ENCODE results near the gene COL9A3.
"Not testable (repeated sequence)": the region's sequence is repeated elsewhere in the genome, so short reads cannot be mapped to it uniquely, and the experiment has no call there.

The COL9A3 gene

DNA sequence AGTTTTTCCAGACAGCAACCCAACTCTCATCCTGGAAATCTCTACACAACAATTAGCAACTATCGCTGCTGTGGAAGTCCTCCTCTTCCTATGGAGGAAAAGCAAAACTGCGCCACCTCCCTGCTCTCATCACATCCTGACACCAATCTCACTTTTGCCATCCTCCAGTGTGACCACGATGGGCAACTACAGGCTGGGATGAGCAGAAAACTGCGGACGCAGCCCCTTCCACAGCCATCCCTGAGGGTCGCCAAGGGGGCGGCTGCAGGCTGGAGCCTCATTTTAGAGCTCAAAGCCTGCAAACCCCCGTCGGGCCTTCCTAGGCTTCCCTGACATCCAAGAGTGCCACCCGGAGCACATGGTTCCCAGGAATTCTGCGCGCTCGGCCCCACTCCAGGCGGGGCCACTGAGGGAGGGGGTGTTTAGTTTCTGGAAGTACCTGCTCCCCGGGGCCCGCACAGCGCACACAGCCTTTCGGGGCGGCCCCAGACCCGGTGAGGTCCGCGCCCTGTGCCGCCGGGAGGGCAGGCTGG is 43.6 kb downstream of the COL9A3 start:
- FAIRE-seq, result no peak

DNA sequence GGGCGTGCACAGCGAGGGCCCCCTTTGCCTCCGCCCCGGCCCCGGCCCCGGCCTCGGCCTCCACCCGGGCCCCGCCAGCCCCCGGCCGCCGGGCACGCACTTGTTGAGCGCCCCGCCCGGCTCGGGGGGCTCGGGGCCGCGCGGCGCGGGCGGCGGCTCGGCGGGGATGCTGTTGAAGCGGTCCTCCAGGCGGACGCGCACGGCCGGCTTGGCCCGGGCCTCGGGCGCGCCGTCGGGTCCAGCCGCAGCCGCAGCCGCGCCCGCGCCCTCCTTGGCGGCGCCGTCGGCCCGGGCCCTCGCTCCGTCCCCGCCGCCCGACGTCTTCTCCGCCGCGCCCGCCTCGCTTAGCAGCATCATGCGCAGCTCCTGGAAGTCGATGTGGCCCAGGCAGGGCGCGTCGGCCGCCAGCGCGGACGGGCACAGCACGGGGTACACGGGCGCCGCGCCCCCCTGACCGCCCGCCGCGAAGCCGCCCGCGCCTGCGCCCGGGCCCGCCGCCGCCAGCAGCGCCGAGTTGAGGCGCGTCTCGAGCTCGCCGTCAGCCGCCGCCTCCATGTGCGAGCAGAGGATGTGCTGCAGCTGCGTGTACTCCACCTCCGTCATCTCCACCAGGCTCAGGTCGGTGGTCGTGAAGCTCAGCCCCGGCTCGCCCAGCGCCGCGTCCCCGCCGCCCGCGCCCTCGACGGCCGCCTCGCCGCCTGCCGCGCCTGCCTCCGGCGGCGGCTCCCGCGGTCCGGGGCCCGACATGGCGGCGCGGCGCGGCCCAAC is 44.3 kb downstream of the COL9A3 start:
- no peak for FAIRE-seq

DNA sequence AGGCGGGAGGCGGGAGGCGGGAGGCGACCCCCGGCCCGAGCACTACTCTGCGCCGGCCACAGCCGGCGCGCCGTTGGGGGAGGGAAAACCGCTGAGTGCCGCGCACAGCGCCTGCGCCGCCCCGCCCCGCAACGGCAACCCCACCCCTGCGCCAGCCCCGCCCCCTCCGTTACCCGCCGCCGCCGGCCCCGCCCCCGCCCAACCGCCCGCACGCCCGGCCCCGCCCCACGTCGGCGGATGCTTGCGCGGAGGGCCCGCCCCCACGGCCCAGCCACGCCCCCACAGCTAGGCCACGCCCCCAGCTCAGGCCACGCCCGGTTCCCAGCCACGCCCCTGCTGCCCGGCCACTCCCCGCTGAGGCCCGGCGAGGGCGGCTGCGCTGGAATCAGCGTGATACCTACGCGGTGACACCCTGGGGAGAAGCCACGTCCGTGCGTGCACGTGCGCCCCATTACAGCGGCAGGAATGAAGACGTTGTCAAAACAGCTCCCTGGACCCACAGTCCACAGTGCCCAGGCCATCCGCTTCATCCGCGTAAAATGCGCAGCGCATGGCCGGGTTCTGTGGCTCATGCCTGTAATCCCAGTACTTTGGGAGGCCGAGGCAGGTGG is 45.0 kb downstream of the COL9A3 start, which contains the start of gene TCFL5:
TSS of gene TCFL5 (minus strand) at position 97 of the 611 bp plus-strand sequence. CDS start 152 bp downstream, outside the sequence.
- FAIRE-seq, result no peak

DNA sequence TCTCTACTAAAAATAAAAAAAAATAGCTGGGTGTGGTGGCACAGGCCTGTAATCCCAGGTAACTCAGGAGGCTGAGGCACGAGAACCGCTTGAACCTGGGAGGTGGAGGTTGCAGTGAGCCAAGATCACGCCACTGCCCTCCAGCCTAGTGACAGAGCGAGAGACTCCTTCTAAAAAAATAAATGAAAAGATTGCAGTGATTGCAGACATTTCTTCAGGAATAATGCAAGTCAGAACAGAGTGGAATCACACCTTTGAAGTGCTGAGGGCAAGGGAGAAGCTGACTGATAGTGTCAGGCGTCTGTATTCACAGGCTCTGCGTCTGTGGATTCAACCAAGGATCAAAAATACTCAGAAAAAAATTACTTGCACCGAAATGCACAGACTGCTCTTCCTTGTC is 47.4 kb downstream of the COL9A3 start:
- no peak for FAIRE-seq

DNA sequence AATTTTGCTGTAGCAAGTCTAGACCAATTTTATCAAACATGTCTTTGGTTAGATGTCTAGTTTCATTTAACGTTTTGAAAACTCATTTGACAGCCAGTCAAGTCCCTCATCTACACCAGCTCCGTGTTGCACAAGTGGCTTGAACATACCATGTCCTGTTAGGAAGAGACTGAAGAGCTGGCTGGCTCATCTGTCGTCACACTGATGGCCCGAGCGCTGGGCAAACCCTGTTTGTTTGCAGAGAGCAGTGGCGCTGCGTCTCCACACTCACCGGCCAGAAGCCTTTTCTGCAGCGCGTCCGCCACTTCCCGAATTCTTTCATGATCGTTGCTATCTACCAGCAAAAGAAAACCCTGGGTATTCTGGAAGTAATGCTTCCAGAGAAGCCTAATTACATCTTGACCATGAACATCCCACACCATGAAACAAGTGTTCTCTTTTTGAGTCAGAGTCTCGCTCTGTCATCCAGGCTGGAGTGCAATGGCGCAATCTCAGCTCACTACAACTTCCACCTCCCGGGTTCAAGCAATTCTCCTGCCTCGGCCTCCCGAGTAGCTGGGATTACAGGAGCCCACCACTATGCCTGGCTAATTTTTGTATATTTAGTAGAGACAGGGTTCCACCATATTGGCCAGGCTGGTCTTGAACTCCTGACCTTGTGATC is 55.5 kb downstream of the COL9A3 start:
- no peak for FAIRE-seq

DNA sequence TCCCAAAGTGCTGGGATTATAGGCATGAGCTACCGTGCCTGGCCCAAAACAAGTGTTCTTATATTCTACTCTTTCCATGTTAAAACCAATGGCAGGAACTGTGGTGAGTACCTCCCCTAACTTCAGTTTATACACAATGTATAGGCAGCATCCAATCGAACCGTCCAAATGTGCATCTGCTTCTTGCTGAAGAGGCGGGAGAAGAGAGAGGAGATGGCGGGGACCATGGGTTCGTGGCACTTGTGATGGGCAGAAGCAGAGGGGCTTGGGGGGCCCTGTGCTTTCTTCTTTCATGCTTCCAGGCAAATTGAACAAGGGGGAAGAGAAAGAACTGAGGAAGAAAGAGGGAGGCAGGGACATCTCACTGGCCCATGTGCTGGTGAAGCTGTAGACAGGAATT is 56.0 kb downstream of the COL9A3 start:
- FAIRE-seq, result no peak

DNA sequence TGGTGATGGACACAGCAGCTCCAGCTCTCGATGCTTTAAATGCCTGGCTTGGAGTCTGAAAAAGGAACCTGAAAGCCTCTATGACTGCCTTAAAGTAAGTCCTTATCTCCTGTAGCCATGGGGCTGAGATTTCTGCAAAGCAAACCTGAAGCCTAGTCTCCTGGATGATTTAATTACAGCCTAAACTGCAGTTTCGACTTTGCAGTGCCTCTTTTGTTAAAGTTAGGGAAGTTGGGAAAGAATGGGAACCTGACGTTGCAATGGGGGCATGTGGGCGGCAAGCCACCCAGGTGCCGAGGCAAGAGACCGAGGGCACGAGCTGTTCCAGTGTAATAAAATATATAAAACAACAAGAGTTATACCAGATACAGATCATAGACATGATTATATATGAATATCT is 56.4 kb downstream of the COL9A3 start:
- no peak for FAIRE-seq

DNA sequence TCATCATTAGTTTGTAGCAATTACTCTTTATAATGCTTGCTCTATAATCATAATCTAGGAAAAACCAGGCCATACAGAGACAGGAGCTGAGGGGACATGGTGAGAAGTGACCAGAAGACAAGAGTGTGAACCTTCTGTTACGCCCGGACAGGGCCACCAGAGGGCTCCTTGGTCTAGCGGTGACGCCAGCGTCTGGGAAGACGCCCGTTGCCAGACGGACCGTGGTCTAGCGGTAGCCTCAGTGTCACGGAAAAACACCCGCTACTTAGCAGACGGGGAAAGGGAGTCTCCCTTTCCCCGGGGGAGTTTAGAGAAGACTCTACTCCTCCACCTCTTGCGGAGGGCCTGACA is 56.8 kb downstream of the COL9A3 start:
- FAIRE-seq, result not testable (repeated sequence)

DNA sequence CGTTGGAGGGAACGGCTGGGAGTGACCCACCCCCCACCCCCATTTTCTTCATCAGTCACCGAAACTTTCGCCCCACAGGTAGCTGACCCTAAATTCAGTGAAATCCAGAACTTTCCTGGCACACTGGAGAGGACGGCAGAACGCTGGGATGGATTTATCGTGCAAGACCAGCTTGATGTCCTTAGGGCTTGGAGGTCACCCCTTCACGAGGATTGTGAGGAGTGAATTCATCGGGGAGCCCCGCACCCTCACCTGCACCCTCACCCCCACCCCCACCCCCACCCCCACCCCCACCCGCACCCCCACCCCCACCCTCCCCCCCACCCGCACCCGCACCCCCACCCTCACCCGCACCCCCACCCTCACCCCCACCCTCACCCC is 58.1 kb downstream of the COL9A3 start:
- FAIRE-seq, result no peak

DNA sequence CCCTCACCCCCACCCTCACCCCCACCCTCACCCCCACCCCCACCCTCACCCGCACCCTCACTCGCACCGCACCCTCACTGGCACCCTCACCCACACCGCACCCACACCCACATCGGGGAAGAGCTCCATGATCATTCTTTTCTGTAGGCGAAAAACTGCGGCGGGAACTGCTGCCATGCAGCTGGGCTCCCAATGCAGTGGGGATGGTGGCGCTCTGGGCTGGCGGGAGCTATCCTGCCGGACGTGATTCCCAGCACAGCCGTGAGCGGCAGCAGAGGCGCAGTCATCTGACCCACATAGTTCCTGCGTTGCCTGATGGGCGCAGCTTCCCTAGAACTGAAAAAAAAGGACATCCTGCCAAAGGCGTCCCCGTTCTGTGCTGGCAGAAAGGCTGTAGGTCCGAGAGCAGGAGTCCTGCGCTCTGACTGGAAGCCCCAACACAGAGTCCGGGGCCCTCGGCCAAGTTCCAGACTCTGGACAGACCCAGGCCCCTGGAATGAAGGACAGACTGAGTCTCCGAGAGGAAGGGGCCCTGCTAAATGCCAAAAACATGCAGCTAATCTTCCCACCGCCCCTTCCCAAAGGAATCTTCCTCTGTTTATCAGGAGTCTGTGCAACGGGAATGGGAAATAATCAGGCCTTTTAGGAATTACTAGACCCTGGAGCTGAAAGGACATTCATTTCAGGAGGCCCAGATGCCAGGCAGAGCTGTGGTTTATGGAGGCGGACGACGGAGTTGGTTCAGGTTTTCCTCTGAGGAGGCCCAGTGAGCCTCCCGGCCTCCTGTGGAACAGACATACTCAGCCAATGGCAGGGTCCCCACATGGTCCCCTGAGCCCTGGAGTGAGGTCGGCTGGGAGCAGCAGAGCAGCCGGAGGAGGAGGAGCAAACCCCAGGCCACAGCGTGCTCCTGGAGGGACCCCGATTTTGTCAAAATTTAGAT is 58.8 kb downstream of the COL9A3 start:
- FAIRE-seq, result no peak

DNA sequence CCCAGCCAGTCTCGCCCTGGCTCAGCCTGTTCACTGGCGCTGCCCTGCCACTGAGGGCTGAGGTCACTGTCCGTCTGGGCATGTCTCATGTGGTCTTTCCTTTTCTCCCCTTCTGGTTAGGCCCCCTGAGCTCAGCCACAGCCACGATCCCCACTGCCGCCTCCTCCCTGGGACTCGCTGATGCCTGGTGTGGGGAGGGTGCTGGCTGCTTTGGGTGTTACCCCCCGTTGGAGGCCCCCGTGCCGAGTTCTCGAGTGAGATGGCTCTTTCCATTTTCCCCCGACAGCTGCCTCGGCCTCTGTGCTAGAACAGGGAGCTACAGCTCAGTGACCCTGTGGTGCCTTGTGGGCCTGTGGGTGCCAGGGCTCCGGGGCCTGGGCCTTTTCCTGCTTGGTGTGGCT is 59.7 kb downstream of the COL9A3 start:
- no peak for FAIRE-seq

DNA sequence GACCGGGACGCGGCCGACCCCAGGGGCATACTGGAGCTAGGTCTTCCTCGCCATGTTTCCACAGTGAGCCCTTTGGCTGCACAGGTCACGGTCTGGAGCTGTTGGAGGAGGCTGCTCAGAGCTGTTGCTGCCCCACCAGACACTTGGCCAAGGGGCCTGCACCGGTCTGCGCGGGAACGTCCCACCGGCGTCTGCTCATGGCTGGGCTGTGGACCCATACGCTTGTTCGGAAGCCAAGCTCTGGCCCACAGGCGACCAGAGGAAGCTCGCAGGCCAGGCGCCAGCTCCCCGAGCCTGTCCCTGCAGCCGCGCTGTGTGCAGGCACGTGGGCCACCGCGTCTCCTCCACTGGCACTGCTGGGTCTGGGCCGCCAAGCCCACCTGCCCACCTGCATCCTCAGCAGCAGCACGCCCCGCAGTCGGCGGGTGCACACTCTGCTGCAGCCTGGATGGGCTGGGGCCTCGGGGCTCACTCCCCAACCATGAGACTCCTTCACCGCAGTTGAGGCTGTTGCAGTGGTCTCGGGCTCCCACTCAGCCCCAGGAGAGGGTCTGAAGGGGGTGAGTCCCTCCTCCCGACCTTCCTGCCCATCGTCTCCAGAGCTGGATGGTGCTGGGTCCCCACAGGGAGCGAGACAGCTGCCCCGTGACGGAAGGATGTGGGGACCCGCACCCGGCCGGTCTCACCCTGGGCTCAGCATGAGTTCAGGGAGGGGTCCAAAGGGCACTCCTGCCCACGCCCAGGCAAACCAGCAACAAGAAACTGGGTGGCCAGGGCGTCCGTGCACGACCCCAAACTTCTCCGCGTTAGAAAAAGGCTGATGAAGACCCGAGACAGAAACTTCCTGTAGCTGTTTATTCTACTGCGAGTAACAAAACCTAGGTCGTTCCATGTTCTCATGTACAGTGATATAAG is 60.3 kb downstream of the COL9A3 start:
- FAIRE-seq, result no peak

DNA sequence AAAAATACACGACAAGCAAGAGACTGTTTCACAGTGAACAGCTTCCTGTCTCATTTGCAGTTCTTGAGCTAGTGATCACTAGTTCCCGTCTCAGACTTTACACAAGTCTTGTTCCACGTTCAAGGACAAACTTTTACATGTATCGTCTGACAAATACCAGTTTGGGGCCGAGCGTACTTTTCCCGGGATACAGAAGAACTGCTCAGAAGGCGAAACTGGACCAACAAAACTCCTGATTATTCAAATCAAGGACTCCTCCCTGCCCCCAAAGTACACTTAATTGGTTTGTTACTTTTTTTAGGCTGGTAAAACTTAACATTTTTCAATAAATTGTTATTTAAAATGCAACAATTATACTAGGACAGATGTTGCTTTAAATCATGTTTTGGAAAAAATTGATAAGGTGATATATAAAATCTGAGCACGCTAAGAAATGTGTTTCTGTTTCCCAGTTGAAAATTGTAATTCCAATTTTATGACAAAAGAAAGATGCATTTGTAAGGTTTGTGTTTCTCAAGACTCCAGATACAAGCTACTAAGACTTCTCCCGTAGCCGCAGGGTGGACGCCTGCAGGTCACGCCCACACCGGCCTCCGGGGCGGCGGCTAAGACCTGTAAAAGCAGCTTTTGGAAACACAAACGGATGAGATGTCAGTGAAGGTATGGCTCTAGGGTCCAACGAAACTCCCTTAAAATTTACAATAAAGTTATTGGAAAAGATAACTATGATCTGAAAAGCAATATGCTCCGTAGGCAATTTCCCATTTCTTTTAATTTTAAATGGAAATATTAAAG is 61.6 kb downstream of the COL9A3 start:
- no peak for FAIRE-seq

DNA sequence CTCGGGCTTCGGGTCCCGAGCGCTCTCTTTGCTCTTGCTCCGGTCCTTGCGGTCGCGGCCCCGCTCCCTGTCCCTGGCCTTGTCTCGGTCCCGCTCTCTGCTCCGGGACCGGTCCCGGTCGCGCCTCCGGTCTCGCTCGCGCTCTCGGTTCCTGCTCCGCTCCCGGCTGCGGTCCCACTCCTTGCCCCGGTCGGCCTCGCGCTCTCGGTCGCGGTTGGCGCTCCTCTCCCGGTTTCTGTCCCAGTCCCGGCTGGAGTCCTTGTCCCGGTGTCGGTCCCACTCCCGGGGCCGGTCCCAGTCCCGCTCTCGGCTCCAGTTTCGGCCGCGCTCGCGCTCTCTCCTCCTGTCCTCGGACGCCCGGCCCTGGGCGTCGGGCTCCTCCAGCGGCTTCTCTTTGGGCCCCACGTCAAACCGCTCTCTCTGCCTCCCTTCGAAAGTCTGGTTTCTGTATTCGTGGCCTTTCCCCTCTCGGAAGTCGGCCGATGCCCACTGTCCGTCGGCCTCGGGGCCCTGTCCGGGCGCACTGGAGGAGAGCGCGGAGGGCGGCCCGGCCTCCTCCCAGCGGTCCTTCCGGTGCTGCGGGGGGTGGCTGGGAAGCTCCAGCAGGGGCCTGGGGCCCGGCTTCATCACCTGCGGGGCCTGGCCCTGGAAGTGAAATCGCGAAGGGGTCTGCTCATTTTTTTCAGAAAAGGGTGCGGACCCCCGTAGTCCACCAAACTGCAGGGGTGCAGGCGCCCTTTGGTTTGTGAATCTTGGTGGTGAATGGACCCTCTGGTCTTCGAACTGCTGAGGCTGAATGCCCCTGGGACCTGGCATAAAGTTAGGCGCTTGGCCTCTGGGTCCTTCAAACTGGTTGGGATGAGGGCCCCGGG is 62.7 kb downstream of the COL9A3 start:
- no peak for FAIRE-seq

DNA sequence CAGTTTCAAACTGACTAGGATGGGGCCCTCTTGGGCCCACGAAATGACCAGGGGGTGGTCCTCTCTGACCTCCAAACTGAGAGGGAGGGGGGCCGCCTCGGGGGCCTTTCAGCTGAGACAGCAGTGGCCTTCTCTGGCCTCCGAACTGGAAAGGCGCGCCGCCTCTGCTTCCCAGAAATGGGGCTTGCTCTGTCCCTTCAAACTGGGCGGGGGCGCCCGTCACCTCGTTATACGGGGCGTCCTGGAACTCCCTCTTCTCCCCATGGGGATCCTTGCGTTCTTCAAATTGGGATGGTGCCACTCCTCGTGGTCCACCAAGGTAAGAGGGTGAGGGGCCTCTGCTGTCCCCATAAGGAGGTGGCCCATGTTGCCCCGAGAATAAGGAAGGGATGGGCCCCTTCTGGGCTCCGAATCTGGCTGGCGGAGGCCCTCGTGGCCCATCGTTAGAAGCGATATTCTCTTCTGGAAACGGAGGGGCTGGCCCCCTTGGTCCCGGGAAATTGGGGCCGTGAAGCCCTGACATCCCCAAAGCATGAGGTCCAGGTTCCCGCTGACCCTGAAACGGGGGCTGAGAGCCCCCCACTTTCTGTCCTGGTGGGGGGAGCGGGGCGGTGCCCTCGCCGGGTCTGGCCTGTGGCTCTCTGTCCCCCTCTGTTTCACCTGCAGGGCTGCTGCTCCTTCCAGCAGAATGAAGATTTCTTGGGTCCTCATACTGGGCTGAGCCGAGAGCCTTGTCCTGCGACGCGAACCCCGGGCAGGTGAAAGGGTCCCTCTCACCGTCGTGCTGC is 63.5 kb downstream of the COL9A3 start:
- FAIRE-seq, result no peak

DNA sequence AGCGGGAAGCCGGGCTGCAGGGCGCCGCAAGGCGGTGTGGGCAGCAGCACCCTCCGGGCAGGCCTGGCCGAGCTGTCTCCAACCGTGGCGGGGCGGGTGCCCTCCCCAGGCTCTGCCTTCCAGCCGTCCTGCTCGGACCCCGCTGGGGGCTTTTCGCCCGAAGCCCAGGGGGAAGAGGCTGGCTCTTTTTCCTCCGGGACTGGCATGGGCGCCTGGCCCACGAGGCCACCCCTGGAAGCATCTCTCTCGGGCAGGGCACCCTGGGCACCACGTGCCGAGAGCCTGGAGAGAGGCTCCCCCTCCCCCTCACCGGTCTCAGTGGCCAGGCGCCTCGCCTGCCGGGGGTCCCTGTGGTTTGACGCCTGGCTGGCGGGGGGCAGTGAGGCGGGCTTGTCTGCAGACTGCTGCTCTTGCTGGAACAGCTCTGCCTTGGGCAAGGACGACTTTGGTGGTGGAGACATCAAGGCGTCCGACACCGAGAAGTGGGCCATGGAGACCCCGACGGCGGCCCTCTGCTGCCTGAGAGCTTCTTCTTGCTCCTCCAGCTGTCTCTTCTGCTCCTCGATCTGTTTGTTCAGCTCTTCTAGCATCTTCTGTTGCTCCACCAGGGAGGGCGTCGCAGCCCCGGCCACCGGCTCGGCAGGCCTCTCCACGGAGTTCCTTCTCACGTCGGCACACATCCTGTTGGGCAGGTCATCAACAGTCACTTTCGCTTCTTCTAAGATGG is 64.2 kb downstream of the COL9A3 start:
- no peak for FAIRE-seq

DNA sequence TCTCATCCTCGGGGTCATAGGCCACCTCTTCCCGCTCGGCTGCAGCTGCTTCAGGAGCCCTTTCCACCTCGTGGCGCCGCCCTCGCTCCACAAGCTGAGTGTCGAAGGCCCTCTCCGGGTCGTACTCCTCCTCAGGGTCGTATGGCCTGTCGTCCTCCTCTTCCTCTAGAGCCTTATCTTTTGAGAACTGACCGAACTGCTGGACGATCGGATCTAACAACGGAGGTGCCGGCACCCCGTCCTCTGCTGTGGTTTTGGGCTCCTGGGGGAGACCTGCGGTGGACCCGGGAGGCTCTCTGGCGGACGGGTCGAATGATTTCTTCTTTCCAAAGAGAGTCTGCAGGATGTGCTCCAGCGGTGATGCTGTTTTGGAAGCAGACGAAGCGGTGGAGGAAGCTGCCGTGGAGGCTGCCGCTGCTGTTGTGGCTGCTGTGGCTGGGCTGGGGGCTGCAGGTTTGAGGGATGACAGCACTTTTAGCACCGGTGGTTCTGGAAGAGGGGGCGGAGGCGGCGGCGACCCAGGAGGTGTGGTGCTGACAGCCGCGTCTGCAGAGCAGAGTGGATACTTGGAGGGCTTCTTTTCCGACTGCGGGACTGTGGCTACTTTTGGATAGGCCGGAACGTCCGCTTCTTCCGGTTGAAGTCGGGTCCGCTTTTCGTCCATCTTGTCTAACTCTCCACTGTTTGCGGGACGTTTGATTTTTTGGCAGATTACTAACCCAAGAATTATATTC is 65.0 kb downstream of the COL9A3 start:
- no peak for FAIRE-seq

DNA sequence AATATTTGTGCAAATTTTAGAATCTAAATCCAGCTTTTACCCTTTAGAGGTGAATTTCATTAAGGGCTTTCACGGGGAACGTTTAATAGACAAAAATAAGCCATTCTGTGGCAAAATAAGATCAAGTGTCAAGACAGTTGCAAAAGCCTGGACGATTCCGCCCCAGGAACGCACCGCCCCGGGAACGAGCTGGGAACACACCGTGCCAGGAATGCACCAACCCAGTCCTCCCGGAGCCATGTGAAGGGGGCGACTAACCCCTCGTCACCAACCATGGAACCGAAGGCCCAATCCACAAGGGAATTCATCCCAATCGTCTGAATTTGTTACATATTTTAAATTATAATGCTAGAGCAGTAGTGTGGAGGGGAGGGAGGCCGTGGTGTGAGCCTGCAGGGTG is 65.6 kb downstream of the COL9A3 start:
- no peak for FAIRE-seq

All from islet of Langerhans (tissue), 1 donor.